Activated T-helper 1 cell treated with anti-CD3 and anti-CD28 coated beads, Interleukin-2, amount 50 U/mL, for 16 hours (primary cell): ENCODE data around the gene PIRT.

Source experiments
- DNase-seq, 2 donors: peaks; one replicate each; pipeline ENCODE4 v3.0.0-alpha.2; 2020; ENCODE audit warnings: low read depth in 1 of 2, low spot score in 1 of 2

PIRT gene

DNA sequence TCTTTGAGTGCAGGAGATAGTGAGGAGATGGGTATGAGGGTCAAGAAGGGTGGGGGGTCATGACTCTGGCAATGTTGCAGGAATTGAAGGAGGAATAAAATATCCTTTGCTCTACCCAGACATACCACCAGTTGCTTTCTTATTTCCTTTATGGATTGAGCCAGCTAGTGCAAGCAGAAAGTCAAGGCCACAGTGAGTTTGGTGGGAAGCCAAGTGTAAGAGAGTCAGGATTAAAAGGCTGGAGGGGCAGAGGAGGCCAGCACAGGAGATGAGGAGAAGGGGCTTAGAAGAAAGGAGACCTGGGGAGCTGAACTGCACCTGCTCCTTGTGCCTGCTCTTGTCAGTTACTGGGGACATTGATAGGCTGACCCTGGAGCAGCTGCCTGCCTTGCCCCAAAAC, 16.1 kb downstream of the PIRT start:
- DNase-seq, result no peak

DNA sequence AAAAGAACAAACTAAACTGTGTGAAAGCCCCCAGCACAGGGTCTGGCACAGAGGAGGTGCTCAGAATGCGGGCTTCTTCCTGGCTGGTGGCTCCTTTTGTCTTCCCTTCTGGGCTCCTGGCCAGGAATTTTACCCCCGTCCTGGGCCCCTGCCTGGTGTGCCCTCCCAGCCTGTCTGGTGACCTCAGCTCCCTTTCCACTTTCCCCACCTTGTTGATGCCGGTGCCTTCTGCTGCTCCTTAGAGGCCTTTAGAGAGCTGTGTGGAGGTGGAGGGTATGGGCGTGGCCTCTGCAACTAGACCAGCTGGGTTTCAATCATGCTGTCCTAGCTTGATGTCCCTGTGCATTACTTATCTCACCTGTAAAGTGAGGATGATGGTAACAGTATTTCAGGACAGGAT, 16.8 kb downstream of the PIRT start:
- DNase-seq, result no peak

DNA sequence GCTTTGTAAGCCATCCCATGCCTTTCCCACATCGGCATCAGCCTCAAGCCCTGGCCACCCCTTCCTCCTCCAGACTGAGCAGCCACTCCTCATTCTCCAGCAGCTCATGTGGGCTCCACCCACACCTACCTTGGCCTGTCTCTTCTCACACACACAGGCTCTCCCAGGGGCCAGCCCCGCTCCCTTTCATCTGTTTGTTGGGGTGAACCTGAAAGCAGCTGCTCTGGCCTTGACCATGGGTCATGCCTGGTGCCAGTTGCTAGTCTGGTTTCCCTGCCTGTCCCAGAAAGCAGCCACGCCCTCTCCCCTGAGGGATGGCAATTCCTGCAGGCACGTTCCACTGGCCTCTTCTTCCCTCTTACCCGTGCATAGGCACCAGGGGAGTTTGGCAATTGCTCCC, 22.6 kb downstream of the PIRT start:
- DNase-seq, result no peak

DNA sequence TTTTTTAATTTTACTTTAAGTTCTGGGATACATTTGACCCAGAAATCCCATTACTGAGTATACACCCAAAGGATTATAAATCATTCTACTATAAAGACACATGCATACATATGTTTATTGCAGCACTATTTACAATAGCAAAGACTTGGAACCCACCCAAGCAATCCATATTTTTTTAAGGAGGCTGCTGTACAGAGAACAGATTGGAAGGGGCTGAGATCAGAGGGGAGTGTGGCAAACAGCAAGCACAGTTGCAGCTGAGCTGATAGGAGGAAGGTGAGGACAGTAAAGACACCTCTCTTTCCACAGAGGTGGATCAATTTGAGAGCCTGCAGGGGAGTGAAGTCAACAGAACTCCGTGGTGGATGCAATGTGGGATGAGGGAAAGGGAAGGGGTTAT, 23.8 kb downstream of the PIRT start:
- no peak for DNase-seq

DNA sequence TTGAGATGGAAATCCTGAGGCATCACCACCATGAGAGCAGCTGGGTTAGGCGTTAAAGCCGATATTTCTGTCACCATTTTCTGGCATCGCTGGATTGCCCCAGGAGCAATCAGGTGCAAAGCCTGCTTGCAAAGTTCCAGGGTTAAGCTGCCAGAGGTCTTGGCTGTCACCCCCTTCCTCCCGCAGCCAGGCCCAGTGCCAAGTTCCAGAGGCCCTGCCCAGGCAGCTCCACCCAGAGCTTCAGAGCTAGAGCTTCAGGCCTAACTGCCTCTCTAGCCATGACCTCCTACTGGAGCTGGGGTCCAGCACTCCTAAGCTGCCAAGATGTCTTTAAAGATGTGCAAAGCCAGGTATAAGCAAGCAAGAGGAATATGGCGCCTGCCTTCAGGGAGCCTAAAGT, 25.2 kb downstream of the PIRT start:
- no peak for DNase-seq

DNA sequence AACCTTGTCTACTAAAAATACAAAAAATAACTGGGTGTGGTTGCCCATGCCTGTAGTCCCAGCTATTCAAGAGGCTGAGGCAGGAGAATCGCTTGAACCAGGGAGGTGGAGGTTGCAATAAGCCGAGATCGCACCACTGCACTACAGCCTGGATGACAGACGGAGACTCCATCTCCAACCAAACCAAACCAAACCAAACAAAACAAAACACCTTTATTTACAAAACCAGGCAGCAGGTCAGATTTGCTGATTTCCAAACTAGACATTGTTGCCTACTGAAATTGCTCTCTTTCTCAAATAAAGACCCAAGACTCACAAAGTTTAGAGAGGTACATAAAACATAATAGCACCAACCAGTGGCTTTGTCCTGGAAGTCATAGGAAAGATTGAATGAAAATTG, 28.3 kb downstream of the PIRT start:
- no peak for DNase-seq

DNA sequence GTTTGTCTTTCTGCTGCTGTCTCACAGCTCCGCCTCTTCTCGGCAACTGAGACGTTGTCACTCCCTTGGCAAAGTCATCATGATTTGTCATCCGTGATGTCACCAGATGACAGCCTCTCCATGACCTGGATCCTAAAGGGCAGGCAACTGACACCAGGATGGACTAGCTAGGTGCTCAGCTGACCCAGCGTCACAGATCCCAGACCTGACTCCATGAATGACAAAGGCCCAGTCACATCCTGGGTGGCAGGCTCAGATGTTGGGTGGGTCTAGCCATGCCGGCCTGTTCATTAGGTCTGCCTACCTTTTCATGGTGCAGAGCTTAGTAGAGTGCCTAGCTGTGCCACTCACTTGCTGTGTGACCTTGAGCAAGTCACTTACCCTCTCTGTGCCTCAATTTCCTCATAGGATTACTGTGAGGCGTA, 30.2 kb downstream of the PIRT start:
- no peak for DNase-seq

DNA sequence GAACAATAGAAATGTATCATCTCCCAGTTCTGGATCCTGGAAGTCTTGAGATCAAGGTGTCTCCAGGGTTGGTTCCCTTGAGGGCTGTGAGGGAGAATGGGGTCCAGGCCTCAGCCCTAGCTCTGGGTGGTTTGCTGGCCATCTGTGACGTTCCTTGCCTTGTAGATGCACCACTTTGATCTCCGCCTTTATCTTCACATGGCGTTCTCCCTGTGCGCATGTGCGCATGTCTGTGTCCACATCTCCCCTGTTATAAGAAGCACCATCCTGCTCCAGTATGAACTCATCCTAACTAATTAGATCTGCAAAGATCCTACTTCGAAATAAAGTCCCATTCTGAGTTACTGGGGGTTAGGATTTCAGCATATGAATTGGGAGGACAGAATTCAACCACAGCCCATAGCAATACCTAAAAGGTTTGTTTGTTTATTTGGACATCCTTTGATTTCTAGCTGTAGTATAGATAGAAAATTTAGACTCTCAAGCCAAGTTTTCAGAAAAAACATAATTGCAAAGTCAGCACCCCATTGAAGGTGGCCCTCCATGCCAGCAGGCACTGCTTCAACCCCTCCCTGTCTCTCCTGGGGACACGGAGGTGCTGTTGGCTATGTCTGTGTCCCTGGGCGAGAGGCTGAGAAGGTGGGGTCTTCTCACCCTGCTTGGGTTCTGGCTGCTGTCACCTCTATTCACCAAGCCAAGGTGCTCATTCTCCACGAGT, 31.2 kb downstream of the PIRT start:
- no peak for DNase-seq

DNA sequence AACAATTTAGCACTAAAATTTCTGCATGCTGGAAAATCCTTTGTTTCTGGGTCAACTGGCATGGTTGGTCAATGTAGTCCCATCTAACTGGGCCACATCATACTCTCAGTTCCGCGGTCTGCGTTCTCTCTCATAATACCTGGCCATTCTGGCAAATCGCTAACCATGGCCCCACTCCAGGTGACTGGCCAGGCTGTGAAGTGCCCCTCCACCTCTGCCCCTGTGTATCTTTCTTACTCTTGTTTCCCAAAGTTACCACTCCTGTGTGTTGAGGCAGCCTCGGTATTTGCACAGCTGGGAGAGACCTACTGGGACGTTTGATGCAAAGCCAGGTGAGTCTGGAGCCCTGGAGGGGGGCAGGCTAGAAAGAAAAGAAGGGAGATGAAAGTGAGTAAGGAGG, 32.0 kb downstream of the PIRT start:
- no peak for DNase-seq

DNA sequence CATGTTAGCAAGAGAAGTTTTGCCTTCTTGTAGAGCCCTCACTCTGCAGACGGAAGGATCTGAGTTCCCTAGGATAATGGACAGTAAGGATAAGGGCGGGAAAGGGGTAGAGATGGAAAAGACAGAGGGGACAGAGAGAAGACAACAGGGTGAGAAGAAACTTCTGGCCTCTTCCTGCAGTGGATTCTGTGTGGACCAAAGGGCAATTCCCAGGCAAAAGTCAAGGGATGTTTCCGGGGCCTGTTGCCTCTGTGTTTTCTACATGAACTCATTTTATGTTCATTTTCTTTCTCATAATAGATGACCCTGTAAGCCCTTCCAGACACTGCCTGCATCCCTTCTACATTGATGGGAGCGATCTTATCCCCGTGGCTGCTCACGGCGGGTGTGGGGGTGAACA, 33.3 kb downstream of the PIRT start:
- DNase-seq, result no peak

DNA sequence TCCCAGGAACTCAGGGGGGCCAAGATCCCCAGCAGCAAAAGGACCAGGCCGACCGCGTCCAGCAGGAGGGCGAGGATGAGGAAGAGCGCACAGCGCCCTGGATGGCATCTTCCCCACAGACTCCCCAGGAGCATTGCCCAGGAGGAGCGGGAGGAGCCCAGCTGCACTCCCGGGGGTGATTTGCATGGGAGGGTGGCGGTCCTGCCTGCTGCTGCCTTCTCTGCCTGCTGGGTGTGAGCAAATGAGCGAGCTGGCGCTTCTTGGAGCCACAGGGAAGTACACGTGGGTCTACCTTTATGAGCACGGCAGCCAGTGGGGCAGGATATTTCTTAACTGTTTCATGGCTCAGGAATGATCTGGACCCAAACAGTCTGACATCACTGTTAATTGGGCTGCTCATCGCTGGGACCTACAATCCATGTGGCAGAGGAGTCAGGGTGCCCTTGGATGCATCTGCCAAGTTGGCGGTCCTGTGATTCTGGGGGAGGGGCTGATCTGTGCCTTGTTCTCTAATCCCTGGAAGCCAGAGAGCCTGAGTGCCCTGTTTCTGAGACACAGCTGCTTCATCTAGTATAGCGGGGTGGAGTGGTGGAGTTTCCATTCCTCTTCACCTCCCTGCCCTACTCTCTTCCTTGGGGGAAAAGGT, 33.9 kb downstream of the PIRT start, which contains the start of gene TMEM238L:
Gene TMEM238L, minus strand, starts transcription at position 270 of the 646 bp plus-strand sequence. Its CDS starts 136 bp downstream, at position 134.
- no peak for DNase-seq

DNA sequence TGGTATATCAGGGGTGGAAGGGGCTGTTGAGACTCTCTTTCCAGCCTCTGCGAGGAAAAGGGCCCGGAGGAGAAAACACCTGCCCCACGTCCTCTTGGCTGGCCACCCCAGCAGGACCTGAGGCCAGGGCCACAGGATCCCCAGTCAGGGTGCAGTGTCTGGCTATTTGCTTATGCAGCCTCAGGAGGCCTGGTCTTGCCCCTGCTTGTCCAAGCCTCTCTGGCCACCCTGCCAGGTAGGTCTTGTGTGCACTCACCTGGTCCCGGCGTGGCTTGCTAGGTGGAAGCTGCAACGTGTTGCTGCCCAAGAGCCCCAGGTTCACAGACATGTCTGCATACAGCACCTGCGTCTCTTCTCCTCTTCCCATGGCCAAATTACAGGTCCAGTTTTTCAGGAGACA, 34.5 kb downstream of the PIRT start:
- DNase-seq, result no peak

DNA sequence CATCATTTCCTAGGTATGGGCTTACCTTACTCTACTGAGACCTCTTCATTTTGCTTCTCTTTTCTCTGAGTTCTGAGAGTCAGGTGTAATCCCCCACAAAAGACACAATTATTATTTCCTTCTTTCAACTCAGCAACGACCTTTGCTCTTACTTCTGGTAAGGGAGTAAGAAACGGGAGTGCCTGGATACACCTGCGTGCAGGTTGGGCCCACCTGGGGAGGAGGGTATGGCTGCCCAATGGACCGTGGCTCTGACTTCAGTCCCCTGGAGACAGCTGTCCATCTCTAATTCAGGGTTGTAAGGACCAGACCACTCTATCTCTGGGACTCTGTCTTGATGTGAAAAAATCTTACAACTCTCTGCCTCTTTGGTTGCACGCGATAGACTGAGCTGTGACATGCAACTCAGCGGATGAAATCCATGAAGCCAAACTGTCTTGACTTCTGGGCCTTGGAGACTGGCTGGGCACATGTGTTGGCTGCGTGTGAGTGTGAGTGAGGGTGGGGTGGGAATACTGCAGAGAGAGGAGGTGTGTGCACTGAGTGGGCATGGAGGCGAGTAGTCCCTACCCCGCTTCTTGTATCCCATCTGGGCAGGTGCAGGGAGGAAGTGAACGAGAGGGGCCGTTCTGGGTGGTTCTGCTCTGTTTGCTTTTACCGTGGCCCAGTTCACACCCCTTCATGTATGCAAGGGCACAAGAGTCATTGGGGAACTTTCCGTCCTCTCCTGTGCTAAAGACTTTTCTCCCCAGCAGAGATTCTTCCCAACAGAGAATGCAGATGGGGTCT, 35.2 kb downstream of the PIRT start:
- no peak for DNase-seq

DNA sequence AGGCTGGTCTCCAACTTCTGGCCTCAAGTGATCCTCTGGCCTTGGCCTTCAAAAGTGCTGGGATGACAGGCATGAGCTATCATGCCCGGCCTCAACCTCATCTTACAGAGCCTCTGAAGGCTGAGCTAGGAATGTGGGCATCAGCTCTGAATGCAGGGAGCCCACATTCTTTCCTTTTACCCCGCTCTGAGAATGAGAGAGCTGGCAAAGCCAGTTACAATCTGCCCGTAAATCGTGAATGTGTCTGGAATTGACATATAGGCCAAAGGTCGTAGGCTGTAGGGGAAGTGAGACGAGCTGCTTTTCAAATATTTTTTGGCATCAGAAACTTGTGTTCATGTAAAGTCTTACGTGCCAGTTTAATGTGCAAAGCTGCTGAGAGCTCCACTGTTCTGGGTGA, 38.5 kb downstream of the PIRT start:
- no peak for DNase-seq

DNA sequence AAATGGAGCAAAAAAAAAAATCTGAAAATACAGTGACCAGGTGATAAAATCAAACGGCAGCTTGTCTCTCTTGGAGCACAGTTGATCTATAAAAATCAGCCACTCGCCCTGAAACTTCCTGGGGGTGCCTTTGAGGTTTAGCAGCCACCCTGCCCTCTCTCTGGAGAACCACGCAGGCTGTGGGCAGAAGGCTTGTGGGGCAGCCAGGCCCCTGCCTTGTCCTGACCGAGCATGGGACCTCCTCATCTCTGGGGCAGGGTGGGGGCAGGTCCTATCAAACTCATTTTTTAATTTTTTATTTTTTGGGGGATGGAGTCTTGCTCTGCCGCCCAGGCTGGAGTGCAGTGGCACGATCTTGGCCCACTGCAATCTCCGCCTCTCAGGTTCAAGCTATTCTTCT, 39.0 kb downstream of the PIRT start:
- DNase-seq, result no peak

DNA sequence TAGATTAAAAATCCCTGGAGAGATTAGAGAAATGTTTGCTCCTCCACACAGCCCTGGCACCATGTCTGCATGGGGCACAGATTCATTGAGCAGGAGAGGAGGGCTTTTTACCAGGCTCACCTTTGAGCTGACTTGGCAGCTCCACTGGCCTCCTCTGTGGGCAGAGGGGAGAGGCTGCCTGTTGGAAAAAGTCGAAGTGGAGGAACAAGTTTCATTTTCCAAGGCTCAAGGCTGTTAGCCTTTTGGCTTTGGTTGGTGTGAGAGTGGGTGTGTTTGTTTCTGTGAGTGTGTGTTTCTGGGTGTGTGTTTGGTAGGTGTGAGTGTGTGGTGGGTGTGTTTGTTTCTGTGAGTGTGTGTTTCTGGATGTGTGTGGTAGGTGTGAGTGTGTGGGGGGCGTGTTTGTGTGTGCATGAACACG, 39.5 kb downstream of the PIRT start:
- DNase-seq, result no peak

DNA sequence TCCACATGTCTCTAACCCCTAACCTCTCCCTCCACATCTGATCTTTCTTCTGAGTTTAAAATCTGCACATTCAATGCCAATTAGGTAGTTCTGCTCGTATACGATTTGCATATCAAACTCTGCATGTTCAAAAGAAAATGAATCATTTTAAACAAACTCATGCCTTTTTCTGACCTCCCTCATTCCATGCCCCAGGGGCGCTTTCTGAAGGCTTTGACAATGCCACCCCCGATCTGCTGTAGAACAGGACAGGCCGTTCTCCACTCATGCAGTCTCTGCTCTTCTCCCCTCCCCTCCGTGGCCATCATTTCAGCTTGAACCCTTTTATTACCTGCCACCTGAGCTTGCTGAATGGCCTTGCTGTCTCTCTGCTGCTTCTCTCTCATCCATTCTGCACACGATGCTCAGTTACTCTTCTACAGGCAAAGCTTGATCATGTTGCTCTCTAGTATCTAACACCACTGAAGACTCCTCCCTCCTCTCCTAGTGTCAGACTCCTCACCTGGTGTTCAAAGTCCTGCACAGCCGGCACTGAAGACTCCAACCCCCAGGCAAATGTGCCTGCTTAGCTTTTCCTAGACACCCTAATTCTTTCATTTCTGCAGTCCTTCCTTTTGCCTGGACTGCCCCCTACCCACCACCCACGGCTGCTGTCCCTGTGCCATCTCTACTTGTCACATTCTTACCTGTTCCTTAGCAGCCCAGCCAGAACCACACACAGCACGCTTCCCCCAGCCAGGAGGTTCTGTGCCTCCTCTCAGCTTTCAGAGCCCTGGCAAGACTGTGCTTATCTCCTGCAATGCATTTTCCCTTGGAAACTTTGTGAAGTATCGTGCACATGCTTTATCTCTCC, 40.2 kb downstream of the PIRT start:
- DNase-seq, result no peak

DNA sequence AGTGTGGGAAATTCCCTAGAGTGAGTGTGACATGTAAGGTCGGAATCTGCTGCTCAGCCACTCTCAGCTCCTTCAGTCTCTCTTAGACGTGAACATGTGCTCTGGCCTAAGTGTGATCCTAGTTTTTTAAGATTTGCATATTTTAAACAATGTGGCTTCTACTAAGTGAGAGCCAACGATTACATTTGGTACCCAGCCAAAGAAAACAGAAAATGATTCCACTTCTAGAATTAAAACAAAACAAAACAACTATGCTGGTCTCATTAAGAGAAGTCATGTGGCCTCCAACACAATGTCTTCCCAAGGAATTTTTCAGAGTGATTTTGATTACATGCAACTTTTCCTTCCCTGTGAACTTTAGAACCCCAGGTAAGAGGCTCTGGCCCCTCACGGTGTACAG, 44.1 kb downstream of the PIRT start:
- no peak for DNase-seq

DNA sequence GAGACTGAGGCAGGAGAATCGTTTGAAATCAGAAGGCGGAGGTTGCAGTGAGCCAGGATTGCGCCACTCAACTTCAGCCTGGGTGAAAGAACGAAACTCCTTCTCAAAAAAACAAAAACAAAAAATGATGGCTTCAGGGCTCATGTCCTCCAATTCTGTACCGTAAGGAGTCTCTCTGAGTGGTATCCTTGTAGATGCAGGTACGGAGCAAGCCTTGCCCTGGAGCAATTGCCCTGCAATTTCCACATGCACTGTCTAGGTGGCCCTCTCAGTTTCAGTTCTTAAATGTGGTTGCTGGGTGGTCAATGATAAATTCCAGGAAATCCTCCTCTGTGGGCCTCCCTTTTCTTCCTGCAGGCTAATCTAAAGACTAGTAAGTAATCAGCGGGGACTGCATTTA, 44.6 kb downstream of the PIRT start:
- no peak for DNase-seq

DNA sequence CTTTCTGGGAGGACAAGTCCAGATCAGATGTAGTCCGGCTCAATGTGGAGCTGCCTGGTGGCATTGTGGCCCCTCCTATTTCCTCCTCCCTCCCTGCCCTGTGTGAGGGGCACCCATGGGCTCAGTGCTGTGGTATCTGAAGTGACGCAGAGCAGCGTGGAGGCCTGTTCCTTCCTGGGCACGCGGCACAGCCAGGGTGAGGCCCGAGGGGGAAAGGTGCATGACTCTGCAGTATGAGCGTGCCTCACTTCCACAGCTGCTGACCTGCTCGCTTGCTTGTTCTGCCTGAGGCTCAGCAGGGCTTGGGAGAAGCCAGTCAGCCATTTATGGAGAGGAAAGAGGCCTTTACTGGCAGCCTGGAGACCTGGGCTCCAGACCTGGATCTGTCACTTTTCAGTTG, 45.7 kb downstream of the PIRT start:
- DNase-seq, result no peak
